SK-N-SH (cell line): ENCODE results near the gene EZR.

Experiments
- ELF1 ChIP-seq: IDR thresholded peaks from 2 replicates; pipeline ENCODE4 v1.4.0; 2012
- EP300 ChIP-seq, 2 experiments: IDR thresholded peaks; 2 replicates each; pipeline versions ENCODE4 v1.4.0 to v1.6.1; 2012; ENCODE audit warnings: borderline replicate concordance in 1 of 2, low read depth in 1 of 2, low read length in 1 of 2
- FOXM1 ChIP-seq: IDR thresholded peaks from 2 replicates; pipeline ENCODE4 v1.4.0; 2012; ENCODE audit warnings: low read depth, mild to moderate bottlenecking
- GABPA ChIP-seq: IDR thresholded peaks from 2 replicates; pipeline ENCODE4 v1.4.0; 2012; ENCODE audit warnings: low read depth, mild to moderate bottlenecking
- IRF3 ChIP-seq: fragments of 150-350 bp; IDR thresholded peaks from 2 replicates; pipeline ENCODE4 v1.6.1; 2016; ENCODE audit warnings: mild to moderate bottlenecking, low read depth, low read length
- NFIC ChIP-seq: IDR thresholded peaks from 2 replicates; pipeline ENCODE4 v1.4.0; 2012; ENCODE audit warnings: borderline replicate concordance
- NRF1 ChIP-seq: IDR thresholded peaks from 2 replicates; pipeline ENCODE4 v1.6.1; 2012; ENCODE audit warnings: low read depth, mild to moderate bottlenecking, low read length
- RAD21 ChIP-seq: IDR thresholded peaks from 2 replicates; pipeline ENCODE4 v1.6.1; 2012; ENCODE audit warnings: mild to moderate bottlenecking, low read length
- RCOR1 ChIP-seq: fragments of 150-350 bp; IDR thresholded peaks from 2 replicates; pipeline ENCODE4 v1.6.1; 2017; ENCODE audit warnings: antibody characterized with exemption, low read length
- REST ChIP-seq: IDR thresholded peaks from 2 replicates; pipeline ENCODE4 v1.6.1; 2012; ENCODE audit warnings: mild to moderate bottlenecking, low read depth, low read length, moderate library complexity
- RFX5 ChIP-seq: IDR thresholded peaks from 2 replicates; pipeline ENCODE4 v1.6.1; 2012; ENCODE audit warnings: mild to moderate bottlenecking, improper control_type of control experiment, low read length
- SIN3A ChIP-seq: IDR thresholded peaks from 2 replicates; pipeline ENCODE4 v1.6.1; 2012; ENCODE audit warnings: low read depth, mild to moderate bottlenecking, low read length, moderate library complexity, borderline replicate concordance
- SMC3 ChIP-seq: IDR thresholded peaks from 2 replicates; pipeline ENCODE4 v1.6.1; 2012; ENCODE audit warnings: low read depth, low read length, improper control_type of control experiment
- TF ChIP-seq, protein P1 (sequence below): fragments of 200-600 bp; sonication (generic); IDR thresholded peaks from 2 replicates; pipeline ENCODE4 v1.6.1; 2017; ENCODE audit warnings: antibody characterized with exemption, mild to moderate bottlenecking, moderate library complexity

DNA sequence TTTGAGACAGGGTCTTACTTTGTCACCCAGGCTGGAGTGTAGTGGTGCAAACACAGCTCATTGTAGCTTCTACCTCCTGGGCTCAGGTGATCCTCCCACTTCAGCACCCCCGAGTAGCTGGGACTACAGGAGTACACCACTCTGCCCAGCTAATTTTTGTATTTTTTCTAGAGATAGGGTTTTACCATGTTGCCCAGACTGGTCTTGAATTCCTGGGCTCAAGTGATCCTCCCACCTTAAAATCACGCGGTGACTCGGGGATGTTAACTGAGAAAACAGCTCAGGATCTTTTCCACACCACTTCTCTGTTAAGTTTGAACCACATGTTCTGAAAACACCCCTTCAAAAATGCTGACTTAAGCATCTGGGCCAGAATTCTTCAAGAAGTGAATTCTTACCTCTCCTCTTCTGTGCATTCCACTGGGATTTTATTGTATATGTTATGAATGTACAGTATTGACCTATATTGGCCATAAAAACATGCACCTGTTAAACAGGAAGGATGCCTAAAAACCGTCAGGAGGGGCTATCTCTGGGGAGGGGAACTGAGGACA is 96.9 kb downstream of the EZR start:
- TF ChIP-seq NFIC: no peak
- TF ChIP-seq EP300 (IDR thresholded peaks at IDR 0.05; ENCODE audit: borderline replicate concordance in 1 of 2, low read depth in 1 of 2, low read length in 1 of 2): no peak
- TF ChIP-seq GABPA: no peak
- no peak for TF ChIP-seq NRF1
- TF ChIP-seq, protein P1, sequence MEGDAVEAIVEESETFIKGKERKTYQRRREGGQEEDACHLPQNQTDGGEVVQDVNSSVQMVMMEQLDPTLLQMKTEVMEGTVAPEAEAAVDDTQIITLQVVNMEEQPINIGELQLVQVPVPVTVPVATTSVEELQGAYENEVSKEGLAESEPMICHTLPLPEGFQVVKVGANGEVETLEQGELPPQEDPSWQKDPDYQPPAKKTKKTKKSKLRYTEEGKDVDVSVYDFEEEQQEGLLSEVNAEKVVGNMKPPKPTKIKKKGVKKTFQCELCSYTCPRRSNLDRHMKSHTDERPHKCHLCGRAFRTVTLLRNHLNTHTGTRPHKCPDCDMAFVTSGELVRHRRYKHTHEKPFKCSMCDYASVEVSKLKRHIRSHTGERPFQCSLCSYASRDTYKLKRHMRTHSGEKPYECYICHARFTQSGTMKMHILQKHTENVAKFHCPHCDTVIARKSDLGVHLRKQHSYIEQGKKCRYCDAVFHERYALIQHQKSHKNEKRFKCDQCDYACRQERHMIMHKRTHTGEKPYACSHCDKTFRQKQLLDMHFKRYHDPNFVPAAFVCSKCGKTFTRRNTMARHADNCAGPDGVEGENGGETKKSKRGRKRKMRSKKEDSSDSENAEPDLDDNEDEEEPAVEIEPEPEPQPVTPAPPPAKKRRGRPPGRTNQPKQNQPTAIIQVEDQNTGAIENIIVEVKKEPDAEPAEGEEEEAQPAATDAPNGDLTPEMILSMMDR: no peak
- TF ChIP-seq RAD21: no peak
- TF ChIP-seq SIN3A: no peak
- TF ChIP-seq RCOR1: no peak
- no peak for TF ChIP-seq SMC3
- no peak for TF ChIP-seq IRF3
- no peak for TF ChIP-seq ELF1
- no peak for TF ChIP-seq FOXM1
- no peak for TF ChIP-seq RFX5
- TF ChIP-seq REST: no peak
